HG03442 (cell line): ENCODE results near the gene SLIT3.
"Not testable (repeated sequence)": the region's sequence is repeated elsewhere in the genome, so short reads cannot be mapped to it uniquely, and the experiment has no call there.

Experiments used
- ATAC-seq: cut with Tn5 transposase; IDR thresholded peaks from one replicate; pipeline ENCODE4 v1.9.1; 2021; ENCODE audit warnings: mild to moderate bottlenecking, moderate library complexity; ENCODE audit not compliant: unreplicated experiment

The SLIT3 gene

DNA sequence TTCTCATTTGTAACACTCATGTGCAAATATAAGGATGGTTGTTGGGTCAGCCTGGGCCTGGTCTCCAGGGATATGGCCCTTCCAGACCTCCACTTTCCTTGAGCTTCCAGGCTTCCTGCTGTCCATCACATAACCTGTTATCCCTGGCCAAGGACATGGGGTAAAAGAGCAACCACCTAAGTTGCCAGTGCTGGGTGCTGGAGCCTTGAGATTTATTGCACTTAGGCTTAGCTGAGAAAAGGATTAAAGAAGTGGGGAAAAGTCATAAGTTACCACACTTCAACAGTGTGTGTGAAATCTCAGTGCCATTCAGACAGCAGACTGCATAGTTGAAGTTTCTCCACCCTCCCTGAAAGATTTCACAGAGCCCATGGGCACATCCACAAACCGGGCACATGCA is 663.1 kb downstream of the SLIT3 start:
- no peak for ATAC-seq

DNA sequence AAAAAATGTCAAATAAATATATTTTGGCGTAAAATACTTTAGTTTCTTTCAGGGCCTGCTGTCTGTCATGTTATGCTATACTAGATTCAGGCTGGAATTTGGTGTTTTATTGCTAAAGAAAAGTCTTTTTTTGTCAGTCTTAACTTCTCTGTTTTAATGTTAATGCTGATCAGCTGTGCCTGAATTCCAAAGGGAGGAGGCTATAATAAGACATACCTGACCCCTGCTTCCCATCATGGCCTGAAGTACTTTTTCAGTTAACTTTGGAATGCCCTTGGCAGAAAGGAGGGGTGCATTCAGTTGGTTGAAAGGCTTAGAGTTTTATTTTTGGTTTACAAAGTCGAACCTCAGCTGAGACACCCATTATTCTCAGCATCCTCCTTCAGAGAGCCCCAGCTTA is 663.7 kb downstream of the SLIT3 start:
- no peak for ATAC-seq

DNA sequence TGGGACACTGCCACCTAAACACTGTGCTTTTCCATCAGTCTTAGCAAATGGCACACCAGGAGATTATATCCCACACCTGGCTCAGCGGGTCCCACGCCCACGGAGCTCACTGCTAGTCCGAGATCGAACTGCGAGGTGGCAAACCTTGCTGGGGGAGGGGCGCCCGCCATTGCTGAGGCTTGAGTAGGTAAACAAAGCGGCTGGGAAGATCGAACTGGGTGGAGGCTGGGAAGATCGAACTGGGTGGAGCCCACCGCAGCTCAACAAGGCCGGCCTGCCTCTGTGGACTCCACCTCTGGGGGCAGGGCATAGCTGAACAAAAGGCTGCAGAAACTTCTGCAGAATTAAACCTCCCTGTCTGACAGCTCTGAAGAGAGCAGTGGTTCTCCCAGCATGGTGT is 670.0 kb downstream of the SLIT3 start:
- not testable (repeated sequence) for ATAC-seq

DNA sequence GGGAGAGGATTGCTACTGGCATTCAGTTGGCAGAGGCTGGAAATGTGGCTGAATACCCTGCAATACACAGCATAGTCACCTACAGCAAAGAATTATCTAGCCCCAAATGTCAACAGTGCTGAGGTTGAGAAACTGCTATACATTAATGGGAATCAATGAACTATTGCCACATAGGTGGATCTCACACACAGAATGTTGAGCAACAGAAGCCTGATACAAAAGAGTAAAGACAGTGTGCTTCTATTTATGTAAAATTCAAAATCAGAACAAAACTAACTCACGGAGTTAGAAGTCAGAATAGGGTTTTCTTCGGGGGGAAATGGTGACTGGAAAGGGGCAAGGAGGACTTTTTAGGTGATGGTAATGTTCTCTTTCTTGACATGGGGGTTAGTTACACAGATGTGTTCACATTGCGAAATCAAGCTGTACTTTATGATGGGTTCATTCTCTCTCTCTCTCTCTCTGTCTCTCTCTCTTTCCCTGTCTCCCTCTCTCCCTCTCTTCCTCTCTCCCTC is 676.0 kb downstream of the SLIT3 start:
- no peak for ATAC-seq

DNA sequence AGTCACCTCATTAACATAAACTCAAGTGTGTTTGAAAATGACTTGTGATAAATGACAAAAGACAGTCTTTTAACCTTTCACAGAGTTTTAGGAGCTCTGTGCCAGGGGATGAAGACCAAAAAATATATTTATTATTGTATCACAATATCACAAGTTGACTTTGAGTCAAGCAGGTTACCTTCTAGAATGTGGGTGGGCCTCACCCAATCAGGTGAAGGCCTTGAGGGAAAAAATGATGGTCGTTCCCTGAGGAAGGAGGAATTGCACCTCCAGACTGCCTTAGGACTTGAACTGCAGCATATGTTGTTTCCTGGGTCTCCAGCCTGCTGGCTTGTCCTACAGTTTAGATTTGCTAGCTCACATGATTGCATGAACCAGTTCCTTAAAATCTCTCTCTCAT is 680.1 kb downstream of the SLIT3 start:
- ATAC-seq: no peak

DNA sequence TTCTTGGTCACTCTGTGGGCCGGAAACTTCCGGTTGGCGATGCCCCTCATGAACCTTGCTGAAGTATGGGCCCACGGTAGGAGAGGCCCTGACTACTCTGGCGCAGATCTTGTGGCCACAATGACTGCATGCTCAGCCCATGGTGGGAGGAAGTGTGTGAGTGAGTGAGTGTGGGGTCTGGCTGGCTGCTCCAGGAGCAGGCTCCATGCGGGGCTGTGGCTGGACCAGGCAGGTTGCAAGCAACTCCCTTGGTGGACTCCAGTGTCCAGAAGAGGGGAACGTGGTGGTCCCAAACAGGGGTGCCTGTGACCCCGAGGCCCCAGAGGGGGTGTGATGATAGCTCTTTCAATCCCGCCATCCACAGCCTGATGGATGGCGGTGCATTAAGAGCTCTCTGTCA is 686.3 kb downstream of the SLIT3 start:
- no peak for ATAC-seq

DNA sequence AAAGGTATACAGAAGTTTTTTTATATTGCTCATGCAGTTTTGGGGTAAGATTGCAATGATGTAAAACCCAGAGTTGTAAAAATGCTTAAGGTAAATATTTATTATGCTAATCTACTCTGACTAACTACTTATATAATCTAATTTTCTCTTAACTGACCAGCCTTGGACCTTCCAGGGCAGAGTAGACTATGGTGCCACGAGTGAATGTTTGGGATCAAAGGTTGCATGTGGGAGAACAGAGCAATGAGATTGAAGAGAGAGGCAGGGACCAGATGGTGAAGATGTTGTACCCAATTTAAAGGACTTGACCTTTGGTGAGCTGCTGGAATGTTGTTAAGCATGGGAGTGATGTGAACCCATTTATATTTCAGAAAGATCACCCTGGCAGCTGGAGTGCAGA is 686.9 kb downstream of the SLIT3 start:
- no peak for ATAC-seq

DNA sequence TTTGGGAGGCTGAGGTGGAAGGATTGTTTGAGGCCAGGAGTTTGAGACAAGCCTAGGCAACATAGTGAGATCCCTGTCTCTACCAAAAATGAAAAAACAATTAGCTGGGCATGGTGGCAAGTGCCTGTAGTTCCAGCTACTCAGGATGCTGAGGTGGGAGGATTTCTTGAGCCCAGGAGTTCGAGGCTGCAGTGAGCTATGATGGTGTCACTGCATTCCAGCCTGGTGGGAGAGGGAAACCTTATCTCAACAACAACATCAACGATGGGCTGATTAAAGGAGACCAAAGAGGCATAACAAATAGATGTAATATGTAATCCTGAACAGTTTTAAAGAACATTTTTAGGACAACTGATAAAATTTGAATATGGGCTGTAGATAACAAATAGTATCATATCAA is 687.5 kb downstream of the SLIT3 start:
- ATAC-seq: no peak

DNA sequence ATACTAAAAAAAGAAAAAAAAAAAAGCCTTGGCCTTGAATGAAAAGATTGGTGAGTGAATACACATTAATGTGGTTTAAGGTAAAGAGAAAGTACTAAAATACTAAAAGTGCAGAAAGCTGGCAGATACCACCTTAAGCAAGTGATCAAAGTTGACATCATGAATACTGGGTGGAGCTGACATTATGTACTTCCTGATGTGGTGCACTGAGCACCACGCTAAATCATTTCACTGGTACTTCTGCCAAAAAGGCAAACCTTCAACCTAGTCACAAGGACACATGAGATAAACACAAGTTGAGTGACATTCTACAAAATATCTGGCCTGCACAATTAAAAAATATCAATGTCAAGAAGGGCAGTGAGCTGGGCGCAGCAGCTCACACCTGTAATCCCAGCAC is 687.9 kb downstream of the SLIT3 start:
- ATAC-seq: no peak

DNA sequence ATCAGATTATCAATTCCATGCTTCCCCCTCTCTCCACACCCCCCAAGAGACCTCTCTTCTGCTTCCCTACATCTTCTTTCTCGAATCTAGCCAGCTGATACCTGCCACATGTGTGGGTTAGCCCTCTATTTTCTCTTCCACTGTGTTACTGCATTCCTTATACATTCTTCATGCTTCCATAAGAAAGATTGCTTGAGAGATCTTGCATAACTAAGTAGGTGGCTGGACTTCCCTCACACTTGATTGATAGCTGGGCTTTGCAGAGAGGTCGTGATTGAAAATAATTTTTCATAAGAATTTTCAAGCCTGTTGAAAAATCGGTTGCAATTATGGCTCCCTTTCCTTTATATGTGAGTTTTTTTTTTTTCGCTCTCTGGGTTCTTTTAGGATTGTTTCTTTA is 688.8 kb downstream of the SLIT3 start:
- ATAC-seq: no peak
